HG02852 (cell line): Measurements from ENCODE around the gene SLC2A6.

Experiments
- ATAC-seq: cut with Tn5 transposase; IDR thresholded peaks from one replicate; pipeline ENCODE4 v1.9.1; 2021; ENCODE audit warnings: mild to moderate bottlenecking, moderate library complexity; ENCODE audit not compliant: unreplicated experiment

The SLC2A6 gene

DNA sequence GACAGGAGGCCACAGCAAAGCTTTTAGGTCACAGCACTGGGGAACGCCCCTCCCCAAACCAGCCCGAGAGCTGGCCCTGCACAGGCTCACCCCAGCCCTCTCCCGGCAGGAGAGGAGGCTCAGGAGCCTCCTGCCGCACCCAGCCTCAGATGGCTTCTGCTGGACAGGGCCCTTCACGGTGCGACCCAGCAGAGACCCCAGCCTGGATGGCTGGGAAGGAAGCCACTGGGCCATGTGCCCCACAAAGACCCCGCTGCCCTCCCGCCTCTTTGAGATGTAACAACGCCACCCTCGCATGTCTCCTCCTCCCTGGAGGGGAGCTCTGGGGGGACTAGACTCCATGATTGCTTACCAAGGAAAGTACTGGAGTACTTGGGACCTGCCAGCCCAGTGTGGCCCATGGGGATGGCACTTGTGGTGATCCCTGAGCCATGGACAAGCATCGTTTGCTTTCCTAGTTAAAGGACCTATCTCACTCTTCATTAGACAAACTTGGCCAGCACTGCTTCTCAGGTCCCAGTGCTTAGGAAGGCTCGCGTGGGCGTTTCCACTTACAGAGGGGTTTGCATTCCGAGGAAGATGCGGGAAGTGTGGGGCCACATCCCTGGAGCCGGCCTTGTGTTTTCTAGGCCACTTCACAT lies 36.8 kb upstream of the SLC2A6 start:
- no peak for ATAC-seq

DNA sequence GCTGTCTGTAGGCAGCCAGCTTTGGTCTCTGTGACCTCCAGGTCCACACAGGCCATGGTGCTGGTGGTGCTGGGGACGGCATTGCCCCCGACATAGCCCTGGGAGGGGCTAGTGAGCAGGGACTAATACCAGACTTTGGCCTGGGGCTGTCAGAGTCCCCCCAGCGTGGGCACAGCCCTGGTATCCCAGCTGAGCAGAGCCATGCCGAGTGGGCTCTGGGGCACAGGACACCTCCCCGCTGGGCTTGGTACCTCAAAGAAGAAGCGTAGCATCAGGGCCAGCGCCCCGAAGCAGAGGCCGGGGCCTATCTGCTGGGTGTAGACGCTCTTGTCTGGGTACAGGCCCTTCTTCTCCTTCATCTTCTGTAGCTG lies 36.3 kb upstream of the SLC2A6 start:
- ATAC-seq = no peak

DNA sequence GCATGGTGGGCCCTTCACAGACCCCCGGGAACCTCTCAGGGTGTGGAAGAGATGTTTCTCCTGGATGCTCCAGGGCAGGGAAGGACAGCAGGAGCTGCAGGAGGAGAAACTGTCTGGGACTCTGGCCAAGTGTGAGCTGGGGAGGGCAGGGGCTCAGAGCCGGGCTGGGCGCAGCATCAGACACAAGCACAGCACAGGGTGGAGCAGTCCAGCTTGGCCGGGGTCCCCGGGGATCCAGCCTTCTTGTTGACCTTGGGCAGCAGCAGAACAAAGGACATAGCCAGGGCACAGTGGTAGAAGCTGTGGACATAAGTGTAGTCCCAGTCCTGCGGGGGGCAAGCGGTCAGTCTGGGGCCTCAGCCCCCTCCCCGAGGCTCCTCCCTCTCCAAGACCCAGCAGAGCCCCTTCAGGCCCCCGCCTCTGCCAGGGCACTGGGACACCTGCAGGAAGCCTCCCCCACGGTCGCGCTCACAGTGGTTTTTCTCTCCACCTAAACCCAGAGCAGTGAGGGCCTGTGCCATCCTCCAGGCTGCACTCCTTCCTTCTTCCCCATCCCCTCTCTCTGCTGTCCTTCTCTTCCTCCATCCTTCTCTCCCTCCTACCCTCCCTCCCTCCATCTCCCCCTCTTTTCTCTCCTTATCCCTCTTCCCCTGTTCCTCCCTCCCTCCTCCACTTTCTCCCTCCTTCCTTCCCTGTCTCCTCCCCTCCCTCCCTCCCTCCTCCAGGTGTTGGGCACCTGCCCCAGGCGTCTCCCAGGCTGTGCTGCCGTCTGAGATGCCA lies 35.8 kb upstream of the SLC2A6 start:
- ATAC-seq = no peak

DNA sequence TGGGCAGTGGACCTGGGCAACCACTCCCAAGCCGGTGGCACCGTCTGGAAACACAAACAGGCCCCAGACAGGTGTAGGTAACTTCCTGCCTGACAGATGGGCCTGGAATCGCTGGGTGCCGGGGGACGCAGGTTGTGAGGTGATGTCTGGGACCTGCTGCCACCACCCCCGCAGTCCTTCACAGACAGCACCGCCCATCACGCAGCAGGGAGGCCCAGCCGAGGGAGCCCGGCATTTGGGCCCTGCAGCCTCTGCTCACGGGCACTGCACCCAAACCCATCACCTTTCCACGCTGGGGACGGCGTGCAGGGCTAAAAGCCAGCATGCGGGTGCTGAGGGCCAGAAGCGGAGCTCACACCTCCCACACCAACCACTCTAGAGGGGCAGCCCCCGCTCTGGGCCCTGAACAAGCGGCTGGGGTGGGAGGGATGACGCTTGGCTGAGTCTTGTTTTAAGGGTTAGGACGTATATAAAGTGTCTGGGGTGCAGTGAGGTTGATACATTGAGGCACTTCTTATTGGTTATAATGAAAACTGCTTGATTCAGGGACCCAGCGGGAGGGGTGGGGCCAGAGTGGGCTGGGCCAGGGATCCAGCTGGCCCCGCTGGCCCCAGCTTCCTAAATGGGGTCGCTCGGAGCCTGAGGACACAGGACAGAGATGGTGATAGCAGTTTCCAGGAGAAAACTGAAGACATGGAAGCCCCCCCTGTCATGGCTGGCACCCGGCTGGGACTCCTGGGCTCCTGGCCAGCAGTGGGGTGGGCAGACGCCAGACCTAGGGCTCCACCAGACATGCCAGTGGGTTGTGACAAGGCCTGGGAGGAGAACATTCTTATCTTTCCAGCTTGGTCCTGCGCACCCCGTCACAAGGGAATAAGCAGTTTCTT lies 34.6 kb upstream of the SLC2A6 start:
- no peak for ATAC-seq

DNA sequence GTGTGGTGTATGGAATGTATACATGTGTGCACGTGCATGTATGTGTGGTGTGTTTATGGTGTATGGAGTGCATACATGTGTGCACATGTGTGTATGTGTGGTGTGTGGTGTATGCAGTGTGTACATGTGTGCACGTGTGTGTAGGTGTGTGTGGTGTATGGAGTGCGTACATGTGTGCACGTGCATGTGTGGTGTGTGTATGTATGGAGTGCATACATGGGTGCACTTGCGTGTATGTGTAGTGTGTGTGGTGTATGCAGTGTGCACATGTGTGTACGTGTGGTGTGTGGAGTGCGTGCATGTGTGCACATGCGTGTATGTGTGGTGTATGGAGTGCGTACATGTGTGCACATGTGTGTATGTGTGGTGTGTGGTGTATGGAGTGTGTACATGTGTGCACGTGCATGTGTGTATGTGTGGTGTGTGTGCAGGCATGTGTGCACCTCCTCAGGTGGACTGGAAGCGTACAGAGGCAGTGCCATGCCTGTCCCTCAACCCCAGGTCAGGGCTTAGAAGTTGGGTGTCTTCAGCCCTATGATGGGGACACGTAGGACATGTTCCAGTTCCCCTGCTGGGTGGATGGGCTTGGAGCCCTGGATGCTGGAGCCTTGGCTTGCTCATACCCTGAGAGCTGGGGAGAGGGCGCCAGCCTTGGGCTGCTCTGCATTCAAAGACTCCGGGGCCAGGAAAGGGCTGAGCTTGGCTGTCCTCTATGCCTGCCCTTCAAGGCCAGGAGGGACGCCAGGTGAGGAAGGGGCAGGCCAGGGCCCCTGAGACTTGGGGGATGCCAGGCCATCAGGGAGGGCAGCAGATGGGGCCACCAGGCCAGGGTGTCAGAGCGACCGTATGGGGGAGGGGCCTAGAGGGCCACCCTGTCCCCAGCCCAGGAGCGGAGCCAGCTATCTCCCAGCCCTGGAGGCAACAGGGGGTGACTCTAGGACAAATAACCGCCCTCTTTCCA lies 33.6 kb upstream of the SLC2A6 start:
- no peak for ATAC-seq

DNA sequence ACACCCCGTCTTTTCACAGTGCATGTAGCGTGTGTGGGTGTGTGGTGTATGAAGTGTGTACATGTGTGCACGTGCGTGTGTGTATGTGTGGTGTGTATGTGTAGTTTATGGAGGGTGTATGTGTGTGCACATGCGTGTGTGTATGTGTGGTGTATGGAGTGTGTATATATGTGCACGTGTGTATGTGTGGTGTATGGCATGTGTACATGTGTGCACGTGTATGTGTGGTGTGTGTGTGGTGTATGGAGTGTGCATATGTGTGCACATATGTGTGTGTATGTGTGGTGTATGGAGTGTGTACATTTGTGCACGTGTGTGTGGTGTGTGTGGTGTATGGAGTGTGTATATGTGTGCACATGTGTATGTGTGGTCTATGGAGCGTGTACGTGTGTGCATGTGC lies 32.7 kb upstream of the SLC2A6 start:
- no peak for ATAC-seq

- no peak for ATAC-seq
Observed at GRCh38 chr9:133510926-133511505, 32.1 kb upstream of the SLC2A6 start.

DNA sequence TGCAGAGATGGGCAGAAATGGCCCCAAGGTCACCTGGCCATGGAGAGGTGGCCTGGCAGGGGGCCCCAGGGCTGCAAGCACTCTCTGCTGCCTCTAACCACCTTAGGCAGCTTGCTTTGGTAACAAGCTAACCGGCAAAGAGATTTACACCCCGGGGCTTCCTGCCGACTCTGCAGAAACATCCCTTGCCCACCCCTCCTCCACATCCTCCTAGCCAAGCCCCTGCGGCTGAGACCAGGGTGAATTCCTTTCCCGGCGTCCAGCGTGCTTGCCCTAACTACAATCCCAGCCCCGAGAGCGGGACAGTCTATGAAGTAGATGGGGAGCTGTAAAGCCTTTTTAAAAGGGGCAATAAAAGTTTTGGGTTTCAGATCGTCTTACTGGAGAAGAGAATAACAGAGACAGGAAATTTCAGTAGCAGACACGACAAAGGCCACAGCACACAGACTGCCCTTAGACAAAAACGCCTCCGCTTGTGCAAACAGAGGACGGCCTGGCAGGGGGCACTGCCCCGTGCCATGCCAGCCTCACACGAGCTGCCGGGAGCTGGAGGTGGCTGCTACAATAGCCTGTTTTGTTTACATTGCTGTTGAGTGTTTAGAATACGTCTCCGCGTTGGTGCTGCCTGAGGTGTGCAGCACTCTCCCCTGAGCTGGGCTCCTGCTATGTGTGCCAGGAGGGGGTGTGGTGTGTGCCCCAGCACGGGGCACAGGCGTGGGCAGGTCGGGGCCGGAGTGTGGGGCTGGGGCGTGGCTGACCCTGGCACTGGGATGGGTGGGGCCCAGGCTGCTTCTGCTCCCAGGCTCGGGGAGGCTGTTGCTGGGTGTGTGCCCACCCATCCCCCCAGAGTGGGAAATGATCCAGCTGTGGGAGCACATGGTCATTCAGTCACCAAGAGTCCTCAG lies 30.5 kb upstream of the SLC2A6 start:
- no peak for ATAC-seq

GRCh38 chr9:133508046-133508445 lies 29.1 kb upstream of the SLC2A6 start:
- ATAC-seq = no peak

DNA sequence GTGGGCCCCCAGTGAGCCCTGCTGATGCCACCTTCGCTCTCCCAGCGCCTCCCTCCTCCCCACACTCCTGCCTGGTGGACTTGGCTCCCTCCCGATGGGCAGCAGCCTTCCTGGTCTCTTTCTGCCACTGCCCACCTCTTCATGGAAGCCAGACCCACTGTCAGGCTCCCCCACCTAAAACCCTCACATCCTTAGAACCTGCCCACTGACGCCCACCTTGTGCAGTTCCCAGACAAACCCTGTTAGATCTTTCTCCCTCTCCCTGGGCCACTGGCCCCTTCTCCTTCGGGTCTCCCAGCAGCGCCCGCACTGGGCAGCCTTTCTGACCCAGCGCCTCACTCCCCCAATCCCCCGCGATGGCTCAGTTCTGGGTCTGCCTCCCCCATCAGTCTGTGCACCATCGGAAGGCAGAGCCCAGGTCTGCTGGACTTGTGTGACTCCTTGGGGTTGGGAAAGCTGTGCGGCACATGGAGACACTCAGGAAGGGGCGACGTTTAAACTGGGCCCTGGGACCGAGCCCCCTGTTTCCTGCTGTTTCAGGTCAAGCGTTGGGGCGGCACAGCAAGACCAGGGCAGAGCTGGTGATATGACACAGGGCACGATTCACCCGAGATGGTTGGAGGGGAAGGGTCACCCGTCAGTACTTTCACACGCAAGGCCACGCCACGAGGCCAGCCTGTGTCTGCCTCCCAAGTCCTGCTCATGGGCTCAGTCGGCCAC lies 28.5 kb upstream of the SLC2A6 start:
- no peak for ATAC-seq

DNA sequence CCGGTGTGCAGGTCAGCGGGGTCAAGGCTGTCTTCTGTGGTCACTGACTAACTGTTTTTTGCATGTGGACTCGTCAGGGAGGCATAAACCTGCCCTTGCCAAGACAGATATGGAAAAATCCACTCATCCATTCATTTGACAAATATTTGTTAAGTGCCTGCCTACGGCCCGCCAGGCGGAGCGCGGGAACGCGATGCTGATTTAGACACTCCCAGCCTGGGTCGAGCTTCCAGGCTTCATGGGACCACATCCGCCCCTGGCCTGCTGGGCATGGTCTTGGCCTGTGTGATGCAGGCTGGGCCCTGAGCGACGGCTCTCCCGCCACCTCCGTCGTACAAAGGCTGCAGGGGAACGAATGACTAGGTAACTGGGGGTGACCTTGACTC lies 27.7 kb upstream of the SLC2A6 start:
- ATAC-seq = no peak

DNA sequence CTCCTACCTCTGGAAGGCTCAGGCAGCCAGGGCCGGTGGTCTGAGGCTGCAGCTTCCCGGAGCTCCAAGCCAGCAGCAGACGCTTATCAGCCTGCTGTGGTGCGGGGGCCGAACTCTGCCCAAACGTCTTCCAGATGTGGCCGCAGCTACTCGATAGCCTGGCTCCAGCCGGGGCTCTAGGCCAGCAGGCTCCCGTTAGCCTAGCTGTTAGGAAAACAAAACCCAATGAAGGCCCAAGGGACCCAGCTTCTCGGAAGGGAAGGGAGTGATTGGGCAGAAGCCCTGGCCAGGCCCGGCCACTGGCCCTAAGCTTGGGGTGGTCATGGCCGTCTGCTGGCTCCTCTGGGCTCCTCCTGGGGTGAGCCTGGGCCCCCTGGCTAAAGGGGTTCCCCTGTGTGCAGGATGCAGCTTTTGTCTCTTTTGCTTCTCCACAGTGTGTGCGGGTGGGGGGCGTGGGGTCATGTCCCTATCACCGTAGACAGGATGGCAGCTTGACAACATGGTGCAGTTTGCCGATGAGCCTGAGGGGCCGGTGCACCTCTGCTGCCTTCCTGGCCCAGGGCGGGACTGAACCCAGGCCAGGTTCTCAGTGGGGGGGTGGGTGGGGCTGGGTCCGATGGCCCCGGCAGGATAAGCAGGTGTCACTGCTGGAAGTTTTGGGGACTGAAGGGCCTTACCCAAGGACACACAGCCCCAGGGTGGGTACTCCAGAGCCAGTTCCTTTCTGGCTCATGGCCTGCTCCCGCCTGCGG lies 27.2 kb upstream of the SLC2A6 start:
- ATAC-seq = no peak

GRCh38 chr9:133505186-133505830 lies 26.4 kb upstream of the SLC2A6 start:
- ATAC-seq = no peak

DNA sequence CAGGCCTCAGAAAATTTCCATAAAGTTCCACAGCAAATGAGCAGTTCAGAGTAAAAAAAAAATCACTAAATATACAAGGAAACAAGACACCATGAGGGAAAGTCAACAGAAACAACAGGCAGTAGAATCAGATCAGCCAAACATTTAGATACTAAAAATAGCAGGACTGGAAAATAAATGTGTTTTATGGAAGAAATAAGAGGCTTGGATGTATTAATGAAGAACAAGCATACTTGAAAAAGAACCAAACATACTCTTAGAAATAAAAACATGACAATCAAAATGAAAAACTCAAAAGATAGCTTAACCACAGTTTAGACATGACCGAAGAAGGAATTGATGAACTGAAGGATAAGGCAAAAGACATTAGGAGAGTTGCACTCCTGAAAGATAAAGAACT lies 23.2 kb upstream of the SLC2A6 start:
- ATAC-seq = no peak

DNA sequence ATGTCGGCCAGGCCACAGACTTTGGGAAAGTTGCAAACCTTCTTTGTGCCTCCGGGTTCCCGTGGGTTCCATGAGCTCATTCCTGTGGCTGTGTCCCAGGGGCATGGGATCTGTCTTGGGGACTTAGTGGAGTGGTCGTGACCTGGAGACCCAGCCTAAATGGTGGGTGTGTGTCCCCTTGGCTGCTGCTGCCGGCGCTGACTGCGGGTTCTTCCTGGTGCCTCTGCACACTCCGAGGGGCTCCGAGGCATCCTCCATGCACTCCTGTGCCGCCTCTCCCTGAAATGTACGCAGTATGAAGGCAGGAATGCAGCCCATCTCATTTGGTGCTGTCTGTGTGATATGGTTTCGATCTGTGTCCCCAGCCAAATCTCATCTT lies 21.0 kb upstream of the SLC2A6 start:
- no peak for ATAC-seq

- no peak for ATAC-seq
Observed at GRCh38 chr9:133499132-133499891, 20.4 kb upstream of the SLC2A6 start.
